GM12878 (cell line): ENCODE measurements around the gene BCL2. TPM values are rescaled to one million over a fixed set of nuclear protein-coding genes. Genes with fewer than 3 reads are reported as not detected.

Source experiments
- BMI1 ChIP-seq: fragments of 450-650 bp; IDR thresholded peaks from 2 replicates; pipeline ENCODE4 v1.6.1; 2016; ENCODE audit warnings: mild to moderate bottlenecking, moderate library complexity, borderline replicate concordance
- CBX5 ChIP-seq: sonication (generic); IDR thresholded peaks from 2 replicates; pipeline ENCODE4 v1.6.1; 2016; ENCODE audit warnings: low read depth, moderate library complexity, mild to moderate bottlenecking, inconsistent platforms
- CEBPZ ChIP-seq: fragments of 150-350 bp; IDR thresholded peaks from 2 replicates; pipeline ENCODE4 v1.6.1; 2016; ENCODE audit warnings: low read depth, low read length
- E2F4 ChIP-seq: IDR thresholded peaks from 2 replicates; pipeline ENCODE4 v1.6.1; 2012; ENCODE audit warnings: low read depth, low read length, improper control_type of control experiment
- EED ChIP-seq: sonication (generic); IDR thresholded peaks from 2 replicates; pipeline ENCODE4 v1.6.1; 2016; ENCODE audit warnings: antibody characterized with exemption, low read depth
- EZH2 ChIP-seq: IDR thresholded peaks from 2 replicates; pipeline ENCODE4 v1.6.1; 2012; ENCODE audit warnings: low read depth, mild to moderate bottlenecking, control low read depth, inconsistent platforms, low read length, borderline replicate concordance; ENCODE audit not compliant: control insufficient read depth
- IRF5 ChIP-seq: fragments of 450-650 bp; IDR thresholded peaks from 2 replicates; pipeline ENCODE4 v1.6.1; 2017; ENCODE audit warnings: borderline replicate concordance
- MEF2A ChIP-seq: IDR thresholded peaks from 2 replicates; pipeline ENCODE4 v1.6.1; 2011; ENCODE audit warnings: low read depth, mild to moderate bottlenecking, low read length, moderate library complexity; ENCODE audit not compliant: insufficient read depth
- MYC ChIP-seq: IDR thresholded peaks from 2 replicates; pipeline ENCODE4 v1.6.1; 2011; ENCODE audit warnings: mild to moderate bottlenecking, low read length, moderate library complexity, inconsistent platforms; ENCODE audit not compliant: insufficient read depth, insufficient replicate concordance, insufficient read length, severe bottlenecking
- NKRF ChIP-seq: fragments of 450-650 bp; conservative IDR thresholded peaks from 2 replicates; pipeline ENCODE4 v1.6.1; 2017; ENCODE audit warnings: mild to moderate bottlenecking, moderate library complexity
- PAX8 ChIP-seq: fragments of 450-650 bp; IDR thresholded peaks from 2 replicates; pipeline ENCODE4 v1.6.1; 2017; ENCODE audit warnings: mild to moderate bottlenecking, moderate library complexity
- POLR2A ChIP-seq: IDR thresholded peaks from 2 replicates; pipeline ENCODE4 v1.6.1; 2011; ENCODE audit warnings: low read depth, mild to moderate bottlenecking, low read length
- POLR2AphosphoS2 ChIP-seq: IDR thresholded peaks from 2 replicates; pipeline ENCODE4 v1.6.1; 2011; ENCODE audit warnings: low read depth, mild to moderate bottlenecking, low read length, improper control_type of control experiment, moderate library complexity
- SUPT20H ChIP-seq: IDR thresholded peaks from 2 replicates; pipeline ENCODE4 v1.6.1; 2011; ENCODE audit warnings: low read depth, mild to moderate bottlenecking, low read length, moderate library complexity, borderline replicate concordance; ENCODE audit not compliant: control insufficient read depth
- YY1 ChIP-seq: IDR thresholded peaks from 2 replicates; pipeline ENCODE4 v1.6.1; 2011; ENCODE audit warnings: low read depth, mild to moderate bottlenecking, low read length
- ZNF592 ChIP-seq: fragments of 450-650 bp; IDR thresholded peaks from 2 replicates; pipeline ENCODE4 v1.6.1; 2017; ENCODE audit warnings: mild to moderate bottlenecking, moderate library complexity
- polyA plus RNA-seq, 11 experiments: library from polyadenylated mRNA; depleted of rRNA in 4 of 11; unstranded in 6 of 11; stranded (reverse) in 5 of 11; fragments of >200 nt; fragmentation: Nextera tagmentation in 4 of 11; fragmentation: Illumina TruSeq in 1 of 11; extraction: Ambion mirVana in 4 of 11; extraction: Trizol in 1 of 11; gene quantifications; 1 replicate in 1 of 11; 2 replicates in 10 of 11; pipeline versions ENCODE4 v1.2.1 to v1.2.3, GENCODE V29; 2011 to 2016; ENCODE audit warnings: inconsistent platforms in 2 of 11, missing spikeins in 2 of 11, low read depth in 1 of 11
- total RNA-seq, 4 experiments: library from RNA; depleted of rRNA in 3 of 4; stranded (reverse); fragments of >200 nt in 3 of 4; fragmentation: Illumina TruSeq in 1 of 4; extraction: Trizol in 1 of 4; gene quantifications; 2 replicates each; pipeline versions ENCODE4 v1.2.1 to v1.2.3, GENCODE V29; 2013 to 2021

The BCL2 gene
- total and polyA plus RNA-seq, 10 of the 15 experiments (the other 5 are each of a cell fraction or from before 2014, with no cell fraction given) = 4.1 to 47.8 (median 19.3) TPM

GRCh38 chr18:63317982-63318888 lies 1.3 kb downstream of the BCL2 start (continued):
- TF ChIP-seq ZNF592 = 0 out of 2 replicates have a peak, but pooled peaks have one; percentile 53
- TF ChIP-seq EED = peak; percentile 60
- no peak for TF ChIP-seq PAX8
- no peak for TF ChIP-seq BMI1
- no peak for TF ChIP-seq EZH2
- no peak for TF ChIP-seq MYC
- TF ChIP-seq E2F4 = no peak
- no peak; the same call in 1 of the 2 replicates for TF ChIP-seq IRF5
- peak; percentile 88 for TF ChIP-seq POLR2A
- TF ChIP-seq POLR2AphosphoS2 = no peak; the same call in none of the 2 replicates
- no peak for TF ChIP-seq CBX5
- TF ChIP-seq MEF2A = peak; percentile 63; the same call in 1 of the 2 replicates
- no peak; the same call in none of the 2 replicates for TF ChIP-seq NKRF
- TF ChIP-seq YY1 = peak; percentile 80
- TF ChIP-seq CEBPZ = no peak
- no peak for TF ChIP-seq SUPT20H
